HG03342 (cell line): ENCODE data around the gene RAMACL.

Experiments
- ATAC-seq: cut with Tn5 transposase; IDR thresholded peaks from one replicate; pipeline ENCODE4 v1.9.1; 2021; ENCODE audit warnings: mild to moderate bottlenecking, moderate library complexity; ENCODE audit not compliant: unreplicated experiment

The RAMACL gene

DNA sequence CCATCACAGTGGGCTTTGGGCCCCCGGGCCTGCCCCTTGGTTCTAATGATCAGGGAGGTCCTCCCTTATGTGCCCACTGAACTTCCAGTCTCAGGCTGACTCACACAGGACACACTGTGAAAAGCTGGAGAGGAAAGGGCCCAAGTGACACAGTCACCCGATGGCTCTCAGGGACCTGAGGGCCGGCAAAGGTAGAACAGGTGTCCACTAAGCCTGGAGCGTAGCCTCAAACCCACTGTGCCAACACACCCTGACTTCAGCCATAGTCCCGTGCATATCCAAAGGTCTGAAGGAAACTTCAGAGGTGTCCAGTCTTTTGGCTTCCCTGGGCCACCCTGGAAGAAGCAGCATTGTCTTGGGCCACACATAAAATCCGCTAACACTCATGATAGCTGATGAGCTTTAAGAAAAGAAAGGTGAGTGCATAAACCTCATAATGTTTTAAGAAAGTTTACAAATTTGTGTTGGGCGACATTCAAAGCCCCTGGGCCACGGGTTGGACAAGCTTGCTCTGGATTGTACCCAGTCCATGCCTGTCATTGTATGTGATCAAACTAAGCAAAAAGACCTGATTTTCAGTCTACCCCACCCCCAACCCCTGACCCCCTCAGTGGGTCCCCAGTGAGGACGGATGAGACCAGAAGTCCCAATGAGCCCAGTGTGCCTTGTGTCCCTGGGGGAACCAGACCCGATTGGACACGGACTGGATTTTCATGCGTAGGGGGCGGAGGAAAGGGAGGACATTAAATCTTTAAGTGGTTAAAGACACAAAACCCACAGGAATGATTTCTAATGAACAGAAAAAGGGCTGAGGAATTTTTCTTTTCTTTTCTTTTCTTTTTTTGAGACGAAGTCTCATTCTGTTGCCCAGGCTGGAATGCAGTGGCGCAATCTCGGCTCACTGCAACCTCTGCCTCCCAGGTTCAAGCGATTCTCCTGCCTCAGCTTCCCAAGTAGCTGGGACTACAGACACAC lies 6.1 kb downstream of the RAMACL start:
- ATAC-seq = no peak

DNA sequence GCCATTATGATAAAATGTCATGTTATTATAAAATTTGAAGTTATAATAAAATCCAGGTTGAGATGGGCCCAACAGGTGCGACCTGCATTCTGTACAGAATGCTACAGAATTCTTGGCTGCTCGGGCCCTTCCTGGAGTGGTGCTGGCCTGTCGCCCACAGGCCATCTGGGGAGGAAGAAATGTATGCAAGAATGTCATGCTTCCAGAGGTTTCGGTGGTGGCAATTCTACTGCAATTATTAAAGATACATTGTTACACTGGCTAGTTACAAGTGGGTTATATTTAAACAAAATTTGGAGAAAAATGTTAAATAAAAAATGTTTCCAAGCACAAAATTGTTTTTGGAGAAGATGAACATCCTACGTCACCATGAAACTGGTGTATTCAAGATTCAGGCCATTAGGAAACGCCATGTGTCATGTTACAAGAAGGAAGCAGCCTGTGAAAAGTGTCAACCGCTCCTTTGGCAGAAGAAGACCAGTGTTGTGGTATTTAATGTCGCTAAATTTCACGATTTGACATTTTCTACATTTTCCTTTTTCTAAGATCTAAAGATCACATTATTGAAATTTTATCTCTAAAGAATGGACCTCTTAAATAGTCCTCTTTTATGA lies 7.1 kb downstream of the RAMACL start:
- no peak for ATAC-seq

DNA sequence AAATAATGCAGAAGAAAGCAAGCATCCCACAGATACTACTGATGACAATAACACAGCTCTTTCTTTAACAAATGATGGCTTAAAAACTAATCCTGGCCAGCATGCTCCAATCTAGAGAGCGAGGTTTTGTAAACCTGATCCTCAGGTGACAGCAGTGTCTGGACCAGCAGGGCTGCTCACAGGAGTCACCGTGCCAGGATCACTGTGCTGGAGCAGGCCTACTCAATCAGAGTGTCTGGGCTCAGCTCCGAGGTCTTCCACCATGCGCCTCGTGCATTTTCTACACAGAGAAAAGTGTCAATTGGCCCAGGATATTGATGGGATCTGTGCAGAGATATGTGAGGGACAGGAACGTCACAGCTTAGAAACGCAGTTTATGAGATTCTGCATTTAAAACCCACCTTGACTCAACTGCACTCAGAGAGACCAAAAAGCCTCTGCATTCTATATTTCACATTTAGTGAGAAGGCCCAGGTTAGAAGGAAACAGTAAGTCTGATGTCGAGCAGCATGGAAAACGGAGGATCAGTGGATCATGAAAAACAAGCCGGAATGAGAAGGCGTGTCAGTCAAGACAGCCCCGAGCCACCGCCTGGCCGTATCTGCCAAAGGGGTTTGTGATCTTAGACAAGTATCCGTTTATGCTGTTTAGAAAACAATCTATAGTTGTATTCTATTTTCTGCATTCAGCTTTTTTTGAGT lies 7.8 kb downstream of the RAMACL start:
- no peak for ATAC-seq

DNA sequence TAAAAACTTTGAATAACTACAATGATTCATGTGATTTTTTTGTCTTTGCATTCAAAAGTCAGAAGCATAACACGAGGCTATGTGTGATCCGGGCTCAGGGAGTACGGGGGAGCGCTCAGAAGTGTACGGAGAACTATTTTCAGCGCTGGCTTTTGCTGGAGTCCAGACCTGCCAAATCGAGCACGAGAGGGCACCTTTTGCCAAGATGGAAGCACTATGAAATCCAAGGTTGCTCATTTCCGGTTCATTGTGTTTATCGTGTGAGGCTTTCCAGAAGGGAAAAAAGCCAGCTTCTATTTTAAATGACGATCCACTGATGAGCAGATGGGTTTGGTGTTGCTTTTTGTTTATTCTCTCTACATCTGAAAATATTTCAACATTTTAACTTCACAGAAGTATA lies 11.3 kb downstream of the RAMACL start:
- no peak for ATAC-seq

DNA sequence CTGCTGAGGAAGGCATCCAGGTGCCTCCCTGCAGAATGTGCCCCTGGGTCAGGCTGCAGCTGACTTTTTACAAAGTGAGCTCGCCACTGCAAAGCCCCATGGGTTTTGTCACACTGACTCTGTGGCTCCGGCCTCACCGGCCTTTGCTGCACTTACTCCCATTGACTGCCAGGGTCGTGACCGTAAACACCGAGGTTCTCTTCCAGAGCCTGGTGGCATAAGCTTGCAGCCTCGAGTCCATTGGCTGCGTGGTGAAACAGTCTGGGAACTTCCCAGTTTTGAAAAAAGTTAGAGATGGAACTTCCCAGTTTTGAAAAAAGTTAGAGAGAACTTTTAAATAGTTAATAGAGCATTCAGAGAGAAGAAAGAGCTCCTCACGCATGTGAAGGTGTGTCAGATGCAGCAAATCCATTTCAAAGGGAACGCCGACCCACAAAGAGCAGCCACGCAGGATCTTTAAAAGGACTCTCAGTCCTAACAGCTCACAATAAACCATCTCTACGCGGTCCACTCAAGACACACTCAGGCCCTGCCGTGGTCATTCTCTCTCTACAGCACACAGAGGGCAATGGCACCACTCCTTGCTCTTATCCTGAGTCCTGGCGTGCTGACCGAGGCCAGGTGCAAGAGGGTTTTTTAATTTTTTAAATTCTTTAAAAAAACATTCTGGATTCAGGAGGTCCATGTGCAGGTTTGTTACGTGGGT lies 12.8 kb downstream of the RAMACL start:
- no peak for ATAC-seq

DNA sequence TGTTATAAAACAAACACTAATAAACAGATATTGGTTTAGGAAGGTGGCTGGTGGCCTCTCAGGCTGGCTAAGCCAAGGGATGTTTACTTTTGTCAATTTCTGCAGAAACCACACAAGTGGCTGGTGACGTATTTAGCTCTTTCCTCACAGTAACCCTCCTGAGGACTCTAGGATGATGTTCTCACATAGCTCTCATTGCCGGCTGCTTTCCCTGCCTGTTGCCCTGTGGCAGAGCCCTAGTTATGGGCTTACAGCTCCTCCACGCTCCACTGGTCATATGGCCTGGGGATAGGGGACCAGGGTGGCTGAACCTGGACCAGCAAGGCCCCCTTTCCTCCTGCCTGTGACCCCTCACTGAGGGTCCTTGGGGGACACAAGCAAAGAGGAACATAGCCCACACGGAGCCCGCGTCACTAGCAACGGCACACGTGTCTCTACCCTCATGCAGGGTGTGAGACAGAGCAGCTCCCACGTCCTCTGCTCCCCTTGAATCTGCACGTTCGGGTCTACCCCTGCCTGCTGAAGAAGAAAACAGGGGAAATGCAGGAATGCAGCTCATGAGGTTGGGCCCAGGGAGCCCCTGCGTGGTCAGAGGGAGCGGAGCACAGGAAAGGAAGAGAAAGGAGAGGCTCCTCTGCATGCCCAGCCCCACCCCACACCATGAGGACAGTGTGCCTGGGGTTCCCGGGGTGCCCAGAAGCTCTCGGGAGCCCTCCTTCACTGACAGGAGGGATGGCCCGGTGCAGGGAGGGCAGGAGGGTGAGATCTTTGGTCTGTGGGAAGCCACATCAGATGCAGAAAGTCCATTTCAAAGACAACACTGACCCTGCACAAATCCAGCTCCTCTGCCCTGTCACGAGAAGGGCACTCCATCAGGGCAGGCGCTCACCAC lies 13.9 kb downstream of the RAMACL start:
- ATAC-seq = no peak

DNA sequence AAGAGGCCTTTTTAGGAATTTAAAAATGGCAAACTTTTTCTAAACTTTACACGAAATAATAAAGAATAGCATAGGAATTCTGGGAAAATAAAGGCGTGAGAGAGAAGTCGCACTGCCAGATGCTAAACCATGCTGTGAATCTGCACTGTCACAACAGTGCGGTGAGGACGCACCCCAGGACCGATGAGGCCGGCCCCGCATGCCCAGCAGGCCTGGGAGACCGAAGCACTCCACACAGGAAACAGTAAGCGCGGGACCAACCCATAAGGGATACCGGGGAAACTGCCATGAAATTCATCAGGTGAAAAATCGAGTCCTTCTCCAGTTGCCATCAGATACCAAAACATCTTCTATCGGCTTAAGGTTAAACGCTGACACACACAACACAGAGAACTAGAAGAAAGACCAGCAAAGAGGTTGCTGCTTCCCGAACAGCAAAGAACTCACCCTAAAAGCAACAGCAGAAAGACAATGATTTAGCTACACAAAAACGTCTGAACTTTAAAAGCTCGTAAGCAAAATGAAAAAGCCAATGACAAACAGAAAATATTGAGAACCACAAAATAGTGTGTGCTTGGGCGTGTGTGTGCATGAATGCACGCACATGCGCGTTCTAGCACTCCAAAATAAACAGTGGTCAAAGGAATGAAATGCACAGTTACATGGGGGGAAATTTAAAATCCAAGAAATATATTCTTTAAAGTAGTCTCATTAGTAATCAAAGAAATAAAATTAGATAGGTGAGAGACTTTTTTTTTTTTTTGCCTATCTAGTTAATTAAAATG lies 15.4 kb downstream of the RAMACL start:
- ATAC-seq = no peak

DNA sequence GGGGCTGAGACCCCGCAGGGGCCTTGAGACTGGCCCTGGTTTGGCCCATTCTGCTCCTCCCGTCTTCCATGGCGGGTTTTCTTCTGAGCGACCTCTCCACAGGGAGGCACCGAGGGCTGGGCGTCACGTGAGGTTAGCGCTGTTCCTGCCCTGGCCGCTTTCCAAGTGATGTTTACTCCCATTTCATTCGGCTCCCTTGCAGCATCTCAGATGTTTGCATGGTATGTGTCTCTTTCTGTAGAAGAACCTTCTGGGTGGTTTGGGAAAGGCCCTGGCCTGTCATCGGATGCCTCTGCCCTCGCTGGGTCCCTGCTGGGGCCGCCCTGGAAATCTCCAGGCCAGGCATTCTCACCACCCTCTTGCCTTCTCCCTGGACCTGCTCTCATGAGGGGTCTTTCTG lies 17.3 kb downstream of the RAMACL start:
- no peak for ATAC-seq

DNA sequence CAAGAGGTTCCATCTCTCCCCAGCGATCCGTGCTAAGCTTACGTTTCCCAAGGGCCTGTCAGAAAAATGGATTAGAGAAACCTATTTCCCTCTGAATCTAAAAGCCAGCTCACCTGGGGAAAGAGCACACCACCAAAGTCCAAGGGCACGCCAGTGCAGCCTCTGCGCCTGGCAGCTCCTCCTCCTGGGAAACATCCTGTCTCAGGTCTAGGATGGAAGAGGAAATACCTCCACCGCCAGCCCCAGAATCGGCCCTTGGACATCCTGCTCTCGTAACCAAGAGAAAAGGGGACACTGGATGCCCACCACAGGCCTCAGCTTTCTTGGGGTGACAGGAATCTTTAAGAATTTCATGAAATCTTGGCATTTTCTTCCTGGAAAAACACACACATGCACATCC lies 18.7 kb downstream of the RAMACL start:
- ATAC-seq = no peak

DNA sequence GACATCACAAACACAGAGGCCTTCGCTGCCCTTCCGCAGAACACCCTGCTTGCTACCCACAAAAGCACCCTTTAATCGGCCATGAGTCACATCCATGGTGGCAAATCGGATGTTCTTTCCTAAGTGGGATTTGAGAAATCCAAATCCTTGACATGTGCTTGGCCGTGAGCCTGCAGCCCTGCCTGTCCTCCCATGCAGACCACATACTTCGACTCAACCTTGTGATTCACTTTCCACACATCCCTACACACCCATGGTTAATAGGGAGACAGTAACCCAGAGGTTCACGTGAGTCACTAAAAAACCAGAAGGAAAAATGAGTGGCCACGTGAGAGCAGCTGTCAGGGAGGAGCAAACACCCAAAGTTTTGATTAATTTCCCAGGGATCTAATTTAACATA lies 19.4 kb downstream of the RAMACL start:
- no peak for ATAC-seq

DNA sequence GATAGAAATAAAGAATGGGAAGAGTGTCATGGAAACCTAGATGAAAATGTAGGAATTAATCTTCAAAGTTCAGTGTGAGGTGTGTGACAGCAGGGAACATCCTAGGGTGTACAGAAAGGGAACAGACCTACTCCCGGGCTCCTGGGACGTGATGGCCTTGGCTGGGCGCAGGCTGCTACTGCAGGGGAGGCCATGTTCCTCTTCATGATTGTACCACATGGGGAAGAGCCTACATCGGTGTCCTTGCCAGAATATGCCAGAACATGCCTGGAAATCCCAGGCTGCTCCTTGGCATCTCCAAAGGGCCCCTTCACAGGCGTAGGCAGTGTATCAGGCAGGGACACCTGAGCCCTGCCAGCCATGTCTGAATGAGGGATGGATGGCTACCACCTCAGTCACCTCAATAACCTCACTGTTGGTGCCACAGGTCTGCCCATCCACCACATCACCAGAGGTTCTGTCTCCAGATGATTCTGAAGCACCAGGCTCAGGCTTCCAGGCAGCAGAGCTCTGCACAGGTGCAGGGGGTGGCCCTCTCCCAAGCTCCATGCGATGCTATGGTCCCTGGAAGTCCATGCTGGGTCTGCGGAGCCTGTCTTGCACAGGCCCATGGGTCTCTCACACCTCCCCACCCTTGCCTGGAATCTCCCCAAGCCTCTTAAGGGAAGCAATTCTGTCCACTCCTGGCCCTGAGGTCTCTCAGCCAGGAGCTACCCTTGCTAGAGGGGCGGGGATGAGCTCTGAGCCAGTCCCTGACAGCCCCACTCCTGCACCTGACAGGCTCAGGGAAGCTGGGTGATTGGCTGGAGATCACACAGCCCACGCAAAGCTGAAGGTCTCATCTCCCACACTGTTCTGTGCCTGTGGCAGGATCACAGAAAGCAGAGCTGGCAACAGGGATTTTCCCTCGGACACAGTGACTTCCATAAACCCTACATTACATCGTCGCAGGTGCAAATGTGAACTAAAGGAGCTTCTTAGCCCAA lies 20.2 kb downstream of the RAMACL start:
- ATAC-seq = no peak

DNA sequence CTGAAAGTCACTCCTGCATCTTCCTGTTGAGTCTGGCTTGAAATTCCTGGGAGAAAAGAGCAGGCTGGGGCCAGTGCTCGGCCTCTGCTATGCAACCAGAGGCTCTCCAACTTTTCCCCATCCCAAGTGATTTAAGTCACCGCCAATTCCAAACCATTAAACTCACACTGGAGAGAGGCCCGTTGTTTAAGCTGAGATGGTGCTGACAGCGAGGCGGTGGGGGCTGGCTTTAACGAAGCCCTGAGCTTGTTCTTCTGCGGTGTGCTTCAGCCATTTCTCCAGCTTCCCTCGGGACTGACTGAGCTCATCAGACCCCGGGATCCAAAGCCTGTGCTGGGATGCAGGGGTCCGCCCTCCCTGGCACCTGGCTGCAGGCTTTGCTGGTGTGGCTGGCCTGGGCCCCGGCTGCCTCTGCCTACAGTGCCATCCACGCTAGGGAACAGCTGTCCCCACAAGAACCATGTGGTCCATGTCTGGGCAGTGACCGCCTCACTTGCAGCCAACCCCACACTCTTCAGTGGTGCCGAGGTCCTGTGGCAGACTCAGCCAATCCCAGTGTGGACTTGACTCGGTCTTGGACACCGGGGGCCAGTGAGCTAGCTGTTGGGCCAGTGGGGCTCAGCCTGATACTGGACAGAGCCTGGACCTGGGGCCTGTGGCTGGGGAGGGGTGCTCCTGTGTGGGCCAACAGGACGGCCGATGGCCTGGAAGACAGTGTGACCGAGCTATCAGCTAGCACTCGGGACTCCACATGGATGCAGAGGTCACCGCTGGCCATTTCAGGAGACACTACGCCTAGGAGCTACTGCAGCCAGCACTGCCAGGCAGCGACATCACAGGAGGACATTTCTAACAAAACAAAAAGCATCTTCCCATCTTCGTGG lies 21.2 kb downstream of the RAMACL start:
- ATAC-seq = no peak

DNA sequence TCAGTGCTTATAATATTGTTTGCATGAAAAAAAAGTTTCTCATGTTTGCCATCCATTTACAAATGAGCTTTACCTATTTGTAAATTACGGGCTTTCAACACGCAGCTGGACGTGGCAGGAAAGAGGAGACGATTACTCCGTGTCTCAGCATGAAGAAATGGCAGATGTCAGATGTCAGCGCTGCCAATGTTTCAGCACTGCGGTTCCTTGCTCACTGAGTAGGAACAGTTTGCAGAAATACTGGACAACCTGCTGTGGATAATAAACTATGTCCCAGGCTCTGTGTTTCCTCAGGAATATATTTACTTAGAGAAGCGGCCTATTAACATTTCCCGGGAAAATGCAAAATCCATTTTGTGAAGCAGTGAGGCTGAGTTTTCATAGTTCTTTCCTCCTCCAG lies 22.7 kb downstream of the RAMACL start:
- no peak for ATAC-seq

DNA sequence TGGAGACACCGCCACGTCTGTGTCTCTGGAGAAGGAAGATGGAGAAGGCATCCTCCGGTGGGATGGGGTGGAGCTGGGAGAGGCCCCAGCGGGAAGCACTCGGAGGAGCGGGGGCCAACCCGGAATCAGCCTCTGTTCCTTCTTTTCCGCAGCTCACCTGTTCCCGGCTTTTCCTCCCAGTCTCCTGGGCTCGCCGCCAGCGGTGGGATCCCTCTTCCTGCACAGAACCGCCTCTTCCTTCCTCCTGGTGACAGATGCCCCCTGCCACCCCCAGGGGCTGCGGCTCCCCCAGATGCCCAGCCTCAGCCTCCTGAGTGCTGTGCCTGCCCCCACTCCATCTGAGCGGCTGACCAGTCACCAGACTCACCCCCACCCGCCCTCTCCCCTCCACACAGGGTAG lies 23.3 kb downstream of the RAMACL start:
- ATAC-seq = no peak

DNA sequence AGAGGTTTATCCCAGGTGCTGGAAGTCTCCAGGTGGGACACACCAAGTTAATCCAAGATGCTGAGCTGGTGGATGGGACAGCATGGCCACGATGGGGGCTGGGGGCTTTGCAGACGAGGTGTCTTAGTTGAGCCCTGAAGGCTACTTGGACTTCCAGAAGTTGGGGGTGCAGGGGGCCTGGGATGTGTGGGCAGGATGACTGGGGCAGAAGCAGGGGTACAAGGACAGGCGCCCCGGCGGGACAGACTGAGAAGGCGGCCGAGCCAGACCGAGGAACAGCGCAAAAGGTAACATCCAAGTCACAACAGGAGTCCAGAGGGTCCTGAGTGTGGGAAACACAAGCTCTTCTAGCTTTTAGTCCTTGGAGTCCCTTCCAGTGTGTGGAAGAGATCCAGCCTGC lies 23.8 kb downstream of the RAMACL start:
- no peak for ATAC-seq

DNA sequence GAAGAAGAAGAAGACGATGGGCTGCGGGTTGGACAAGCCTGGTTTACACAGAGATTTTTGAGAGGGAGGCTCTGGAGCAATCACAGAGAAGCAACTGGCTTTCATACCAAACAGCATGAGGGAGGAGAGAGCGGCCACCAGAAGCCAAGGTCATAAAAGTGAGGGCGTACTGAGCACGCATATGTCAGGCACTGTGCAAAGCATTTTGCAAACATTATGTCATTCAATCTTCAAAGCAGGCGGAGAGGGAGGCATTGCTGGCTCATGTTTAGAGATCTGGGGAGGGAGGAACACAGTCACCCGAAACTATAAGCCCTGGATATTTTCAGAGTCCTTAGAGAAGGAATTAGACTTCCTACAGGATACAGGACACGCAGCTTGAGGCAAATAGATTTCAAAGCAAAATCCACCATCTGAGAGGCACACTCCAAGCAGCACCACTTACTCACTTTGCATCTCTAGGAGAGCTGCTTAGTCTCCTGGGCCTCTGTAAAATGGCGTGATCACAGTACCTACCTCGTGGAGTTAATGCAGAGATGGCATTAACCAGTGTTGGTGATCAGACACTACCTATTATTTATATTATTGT lies 24.6 kb downstream of the RAMACL start:
- ATAC-seq = no peak

DNA sequence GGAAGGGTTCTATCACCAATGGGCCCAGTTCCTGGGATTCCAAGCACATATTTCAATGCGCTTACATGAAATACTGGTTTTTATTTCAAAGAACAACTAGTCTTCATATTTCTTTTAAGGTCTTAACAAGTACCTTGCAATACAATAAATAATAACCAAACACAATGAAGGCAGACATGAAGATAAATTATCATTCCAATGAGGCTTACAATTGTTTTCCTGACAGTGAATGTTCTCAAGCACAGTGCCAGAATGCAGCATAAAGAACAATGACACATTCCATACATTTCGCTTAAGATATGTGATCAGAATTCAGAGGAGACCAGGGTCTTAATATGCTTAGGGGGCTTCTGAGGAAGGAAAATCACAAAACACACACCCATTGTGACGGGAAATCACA lies 26.3 kb downstream of the RAMACL start:
- no peak for ATAC-seq
